ENCODE data around the gene SLC25A13.
A peak's percentile ranks its signal among the peaks of the same experiment; 100 is the strongest.
"Not testable (repeated sequence)": the region's sequence is repeated elsewhere in the genome, so short reads cannot be mapped to it uniquely, and the experiment has no call there.

Gene SLC25A13

DNA sequence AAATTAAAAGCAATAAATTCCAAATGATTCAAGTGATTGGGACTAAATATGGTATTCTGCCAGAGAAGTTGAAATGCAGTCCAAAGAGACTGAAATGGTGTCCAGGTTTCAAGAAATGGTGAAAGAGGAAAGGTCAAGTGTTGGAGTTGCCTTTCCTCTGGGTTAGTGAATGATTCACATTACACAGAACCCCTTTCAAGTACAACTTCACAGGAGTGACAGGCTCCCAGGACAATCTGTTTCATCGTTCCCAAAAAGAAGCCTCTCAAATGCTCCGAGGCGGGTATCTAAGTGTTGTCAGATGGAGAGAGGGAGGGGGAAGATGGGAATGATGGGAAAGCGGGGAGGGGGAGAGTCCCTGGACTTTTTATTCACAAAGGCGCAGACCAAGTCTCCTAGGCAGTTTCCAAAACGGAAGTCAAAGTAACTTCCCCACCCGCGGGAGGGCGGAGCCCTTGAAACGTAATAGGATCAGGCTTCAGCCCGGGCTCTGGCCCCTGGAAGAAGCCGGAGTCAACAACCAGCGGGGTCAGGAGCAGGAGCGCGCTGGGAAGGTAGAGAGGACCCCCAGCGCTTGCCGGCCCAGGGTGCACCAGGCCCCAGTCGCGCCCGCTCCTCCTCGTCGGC lies 754 bp downstream of the SLC25A13 start:
- peak; percentile 87 for DNase-seq

DNA sequence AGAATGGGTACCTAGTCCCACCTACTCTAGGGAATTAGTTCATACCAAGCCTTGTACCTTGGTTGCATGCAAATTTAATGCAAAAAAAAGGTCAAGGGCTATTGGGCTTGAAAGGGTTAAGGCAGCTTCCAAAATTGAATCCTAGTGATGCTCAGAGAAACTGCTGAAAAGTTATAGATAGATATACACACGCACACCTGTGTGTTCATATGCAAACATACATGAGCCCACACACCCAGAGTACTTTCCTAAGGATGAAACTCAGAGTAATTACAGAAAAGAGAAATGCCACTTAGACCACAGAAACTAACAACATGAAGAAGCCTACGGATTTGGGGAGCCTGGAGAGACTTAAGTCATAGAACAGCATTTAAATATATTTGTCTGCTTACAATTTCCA lies 1.5 kb downstream of the SLC25A13 start:
- DNase-seq, result no peak

DNA sequence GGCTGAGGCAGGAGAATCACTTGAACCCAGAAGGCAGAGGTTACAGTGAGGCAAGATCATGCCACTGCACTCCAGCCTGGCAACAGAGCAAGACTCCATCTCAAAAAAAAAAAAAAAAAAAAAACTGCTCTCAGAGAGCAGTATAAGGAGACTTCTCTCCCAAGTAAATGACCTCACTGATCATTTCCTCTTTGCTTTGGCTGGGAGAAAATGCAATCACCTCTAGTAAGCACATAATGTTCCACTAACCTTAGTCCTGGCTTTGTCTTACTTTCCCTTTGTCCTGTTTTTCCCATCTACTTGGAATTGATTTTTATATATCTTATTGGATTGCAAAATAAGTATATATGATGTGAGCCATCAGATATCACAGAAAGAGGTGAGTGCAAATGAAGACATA lies 2.5 kb downstream of the SLC25A13 start:
- DNase-seq, result no peak

DNA sequence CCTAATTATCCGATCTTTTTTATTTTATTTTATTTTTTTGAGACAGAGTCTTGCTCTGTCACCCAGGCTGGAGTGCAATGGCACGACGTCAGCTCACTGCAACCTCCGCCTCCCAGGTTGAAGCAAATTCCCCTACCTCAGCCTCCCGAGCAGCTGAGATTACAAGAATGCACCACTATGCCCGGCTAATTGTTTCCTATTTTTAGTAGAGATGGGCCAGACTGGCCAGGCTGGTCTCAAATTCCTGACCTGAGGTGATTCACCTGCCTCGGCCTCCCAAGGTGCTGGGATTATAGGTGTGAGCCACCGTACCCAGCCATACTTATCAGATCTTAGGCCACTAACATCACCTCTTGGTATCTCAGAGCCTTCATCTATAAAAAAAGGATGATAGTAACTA lies 4.9 kb downstream of the SLC25A13 start:
- DNase-seq, result no peak

DNA sequence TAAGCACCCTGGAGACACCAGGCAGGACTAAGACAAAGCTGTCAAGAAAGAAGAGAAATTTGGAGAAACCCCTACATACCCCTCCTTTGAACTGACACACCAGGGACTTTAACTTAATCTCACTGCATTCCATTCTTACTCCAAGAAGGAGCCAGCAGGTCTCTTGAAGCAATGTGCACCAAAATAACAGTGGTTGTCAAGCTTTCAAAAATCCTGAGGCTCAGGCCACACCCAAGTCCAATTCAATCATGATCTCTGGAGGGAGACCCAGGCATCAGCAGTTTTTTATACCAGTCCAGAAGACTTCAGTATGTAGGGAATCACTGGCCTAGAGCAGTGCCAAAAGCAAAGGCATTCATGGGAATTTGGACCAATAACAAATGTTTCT lies 6.8 kb downstream of the SLC25A13 start:
- DNase-seq, result no peak

DNA sequence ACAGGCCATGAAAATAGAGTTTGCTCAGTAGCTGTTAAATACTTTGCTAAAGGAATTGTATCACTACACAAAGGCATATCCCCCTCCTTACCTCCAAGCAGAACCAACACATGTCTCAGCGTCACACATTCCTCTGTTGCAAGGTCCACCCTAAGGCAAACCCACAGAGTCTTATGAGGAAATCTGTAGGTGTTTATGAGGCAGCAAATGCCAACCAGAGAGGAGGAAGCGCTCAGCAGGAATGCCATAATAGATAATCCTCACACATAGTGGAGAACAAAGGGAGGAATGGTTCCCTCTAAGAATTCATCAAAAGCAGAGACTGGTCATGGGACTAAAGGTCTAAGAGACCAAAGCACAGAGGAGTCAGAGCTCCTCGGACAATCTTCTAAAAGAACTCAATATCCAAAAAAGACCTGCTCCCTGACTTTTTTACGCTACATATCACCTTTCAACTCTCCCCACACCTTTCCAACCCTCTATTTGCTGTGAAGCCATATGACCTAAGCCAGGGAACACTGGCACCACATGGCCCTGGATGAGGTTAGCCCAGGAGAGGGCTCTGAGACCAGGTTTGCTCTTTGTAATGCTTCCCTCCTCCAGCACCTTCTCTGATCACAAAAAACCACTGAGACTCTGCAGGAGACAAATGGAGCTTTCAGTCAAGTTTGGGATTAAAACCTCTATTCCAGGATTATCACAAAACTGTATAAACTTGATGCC lies 7.3 kb downstream of the SLC25A13 start:
- no peak for DNase-seq

DNA sequence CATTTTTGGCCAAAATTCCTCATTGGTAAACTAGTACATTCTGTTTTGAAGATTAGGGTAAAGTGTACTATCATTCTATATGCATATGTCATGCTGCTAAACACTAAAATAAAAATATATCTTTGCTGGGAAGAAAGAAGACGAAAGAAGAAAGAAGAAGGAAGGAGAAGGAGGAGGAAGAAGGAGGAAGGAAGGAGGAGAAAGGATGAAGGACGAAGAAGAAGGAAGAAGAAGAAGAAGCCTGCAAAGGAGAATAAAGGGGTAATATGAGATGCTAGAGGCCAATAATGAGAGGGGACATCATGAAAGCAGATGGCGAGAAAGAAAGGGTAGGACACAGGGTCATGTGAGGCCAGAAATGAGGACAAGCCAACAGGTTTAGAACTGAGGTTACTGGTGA lies 8.0 kb downstream of the SLC25A13 start:
- DNase-seq, result no peak

DNA sequence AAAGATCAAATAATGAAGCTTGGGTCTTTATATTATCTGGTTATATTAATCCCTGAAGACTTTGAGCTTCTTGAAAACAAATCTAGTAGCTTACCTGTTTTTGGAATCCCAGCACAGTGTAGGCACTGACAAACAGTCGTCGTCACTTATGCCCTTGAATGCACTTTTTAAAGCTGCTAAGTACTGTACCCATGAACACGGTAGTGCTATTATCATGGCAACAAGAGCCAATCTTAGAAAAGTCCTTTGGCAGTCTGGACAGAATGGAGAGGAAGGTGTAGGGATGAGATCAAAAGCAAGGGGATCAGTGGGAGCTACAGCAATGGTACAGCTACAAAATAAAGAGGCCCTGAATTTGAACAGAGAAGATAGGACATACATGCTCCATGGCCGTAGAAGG lies 9.4 kb downstream of the SLC25A13 start:
- DNase-seq, result no peak

DNA sequence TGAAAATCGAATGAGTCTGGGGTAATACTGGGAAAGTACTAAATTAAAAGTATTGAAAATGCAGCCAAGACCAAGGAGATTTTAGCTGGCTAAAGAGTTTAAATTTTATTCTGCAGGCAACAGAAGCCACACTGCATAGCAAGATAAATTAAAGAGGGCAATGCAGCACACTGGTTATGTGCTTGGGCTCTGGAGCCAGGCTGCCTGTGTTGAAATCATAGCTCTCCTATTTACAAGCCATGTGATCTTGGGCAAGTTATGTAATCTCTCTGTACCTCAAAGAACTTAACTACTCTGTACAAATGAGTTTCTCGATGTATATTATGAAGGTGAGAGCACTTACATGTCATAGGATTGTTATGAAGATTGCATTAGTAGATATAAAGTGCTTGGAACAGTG lies 9.9 kb downstream of the SLC25A13 start:
- DNase-seq, result no peak

DNA sequence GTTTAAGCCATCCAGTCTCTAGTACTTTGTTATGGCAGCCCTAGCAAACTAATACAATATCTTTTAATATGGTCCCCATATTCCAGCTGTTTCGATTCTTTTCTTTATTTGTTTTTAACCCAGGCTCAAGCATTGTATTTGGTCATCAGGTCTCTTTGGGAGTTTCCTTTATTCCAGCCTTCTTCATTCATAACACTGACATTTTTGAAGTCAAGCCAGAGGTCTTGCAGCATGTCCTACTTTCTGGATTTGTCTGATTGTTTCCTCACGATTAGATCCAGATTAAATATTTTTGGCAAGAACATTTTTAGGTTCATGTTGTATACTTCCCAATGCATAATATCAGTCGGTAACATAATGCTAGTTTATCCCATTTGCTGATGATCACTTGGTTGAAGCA lies 11.8 kb downstream of the SLC25A13 start:
- no peak for DNase-seq

DNA sequence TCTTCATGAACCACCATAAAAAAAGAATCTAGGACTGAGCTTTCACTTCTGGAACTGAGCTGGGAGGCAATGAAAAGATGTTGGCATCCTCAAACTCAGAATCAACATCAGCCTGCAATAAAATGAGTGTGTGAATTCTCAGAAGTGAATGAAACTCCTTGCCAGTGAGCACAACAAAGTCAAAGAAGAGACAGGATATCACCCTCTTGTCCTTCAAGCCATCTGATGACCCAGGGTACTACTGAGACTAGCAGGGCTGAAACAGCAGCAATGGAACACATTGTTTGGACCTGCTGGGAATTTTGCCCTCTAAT lies 13.0 kb downstream of the SLC25A13 start:
- no peak for DNase-seq

DNA sequence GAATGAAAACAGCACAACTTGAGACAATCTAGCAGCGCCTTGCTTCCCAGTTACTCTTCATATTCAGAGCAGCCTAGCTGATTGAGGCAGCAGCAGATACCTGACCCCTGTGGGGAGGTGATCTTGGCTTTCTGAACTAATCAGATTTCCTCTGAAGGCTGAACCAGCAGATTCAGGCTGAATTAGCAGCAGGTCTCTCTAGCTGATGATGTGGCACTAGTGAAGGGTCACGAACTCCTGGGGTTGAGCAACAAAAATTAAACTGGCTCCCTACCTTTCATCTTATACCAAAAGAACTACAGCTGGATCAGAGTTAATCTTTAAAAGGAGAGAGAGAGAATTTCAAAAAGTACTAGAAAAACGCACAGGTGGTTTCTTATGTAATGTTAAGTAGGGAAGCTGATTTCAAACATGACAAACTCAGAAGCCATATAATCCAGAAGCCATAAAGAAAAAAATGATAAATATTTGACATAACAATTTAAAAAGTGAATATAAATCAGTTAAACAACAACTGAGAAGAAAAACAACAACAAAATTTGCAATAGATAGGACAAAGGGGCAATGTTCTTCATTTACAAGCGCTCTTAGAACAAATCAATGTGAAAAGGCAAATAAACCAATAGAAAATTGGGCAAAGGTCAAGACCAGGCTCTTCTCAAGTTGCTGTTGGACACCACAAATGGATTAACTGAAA lies 13.5 kb downstream of the SLC25A13 start:
- no peak for DNase-seq

DNA sequence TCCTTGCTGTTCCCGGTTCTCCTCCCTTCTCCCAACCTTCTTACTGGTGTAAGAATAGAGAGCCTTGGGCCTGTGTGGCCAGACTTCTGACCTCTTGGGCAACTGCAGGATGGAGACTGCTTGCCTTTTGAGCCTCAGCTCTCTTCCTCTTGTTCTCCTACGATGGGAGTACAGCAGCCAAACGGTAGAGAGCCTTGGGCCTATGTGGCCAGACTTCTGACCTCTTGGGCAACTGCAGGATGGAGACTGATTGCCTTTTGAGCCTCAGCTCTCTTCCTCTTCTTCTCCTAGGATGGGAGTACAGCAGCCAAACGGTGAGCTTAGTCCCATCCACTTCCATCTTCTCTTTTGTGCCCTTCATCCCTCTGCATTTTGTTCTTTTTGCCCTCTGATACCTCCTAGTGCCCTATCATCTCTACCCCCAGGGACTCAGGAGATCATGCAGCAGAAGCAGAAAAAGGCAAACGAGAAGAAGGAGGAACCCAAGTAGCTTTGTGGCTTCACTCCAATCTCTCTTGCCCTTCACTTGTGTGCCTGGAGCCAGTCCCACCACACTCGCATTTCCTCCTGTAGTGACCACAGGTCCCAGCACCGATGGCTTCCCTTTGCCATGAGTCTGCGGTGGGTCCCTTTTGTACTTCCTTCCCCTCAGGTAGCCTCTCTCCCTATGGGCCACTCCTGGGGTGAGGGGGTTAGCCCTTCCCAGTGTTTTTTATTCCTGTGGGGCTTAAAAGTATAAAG lies 15.3 kb downstream of the SLC25A13 start:
- DNase-seq, result no peak

DNA sequence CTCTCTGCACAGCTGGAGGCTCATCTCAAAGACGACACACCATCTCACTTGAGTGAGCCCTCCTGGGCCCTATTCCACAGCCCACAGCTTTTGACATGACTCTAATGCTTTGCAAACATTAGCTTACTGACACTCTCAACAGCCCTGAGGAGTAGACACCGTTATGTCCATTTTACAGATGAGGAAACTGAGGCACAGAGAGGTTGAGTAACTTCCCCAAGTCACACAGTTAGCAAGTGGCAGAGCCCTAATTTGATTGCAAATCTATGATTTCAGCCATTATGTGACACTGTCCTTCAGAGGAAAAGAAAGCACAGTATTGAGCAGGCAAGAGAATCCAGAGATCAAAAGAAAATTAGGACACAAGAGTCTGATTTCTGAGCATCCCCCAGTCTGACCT lies 16.0 kb downstream of the SLC25A13 start:
- no peak for DNase-seq

DNA sequence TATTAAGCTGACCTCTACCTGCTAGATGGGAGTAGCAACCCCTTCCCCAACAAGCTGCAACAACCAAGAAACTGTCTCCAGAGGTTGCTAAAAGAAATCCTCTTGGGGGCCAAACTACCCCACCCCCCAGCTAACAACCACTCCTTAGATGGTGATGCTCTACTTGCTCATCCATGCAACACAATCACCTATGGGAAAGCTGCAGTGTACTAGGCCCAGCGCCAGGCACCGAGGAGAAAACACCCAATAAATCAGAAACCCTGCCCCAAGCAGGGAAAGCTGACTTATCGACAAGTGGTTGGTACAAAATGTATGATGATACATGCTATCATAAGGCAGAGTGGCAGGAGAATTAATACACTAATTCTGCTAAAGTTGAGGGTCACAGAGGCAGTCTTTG lies 17.3 kb downstream of the SLC25A13 start:
- DNase-seq, result no peak

DNA sequence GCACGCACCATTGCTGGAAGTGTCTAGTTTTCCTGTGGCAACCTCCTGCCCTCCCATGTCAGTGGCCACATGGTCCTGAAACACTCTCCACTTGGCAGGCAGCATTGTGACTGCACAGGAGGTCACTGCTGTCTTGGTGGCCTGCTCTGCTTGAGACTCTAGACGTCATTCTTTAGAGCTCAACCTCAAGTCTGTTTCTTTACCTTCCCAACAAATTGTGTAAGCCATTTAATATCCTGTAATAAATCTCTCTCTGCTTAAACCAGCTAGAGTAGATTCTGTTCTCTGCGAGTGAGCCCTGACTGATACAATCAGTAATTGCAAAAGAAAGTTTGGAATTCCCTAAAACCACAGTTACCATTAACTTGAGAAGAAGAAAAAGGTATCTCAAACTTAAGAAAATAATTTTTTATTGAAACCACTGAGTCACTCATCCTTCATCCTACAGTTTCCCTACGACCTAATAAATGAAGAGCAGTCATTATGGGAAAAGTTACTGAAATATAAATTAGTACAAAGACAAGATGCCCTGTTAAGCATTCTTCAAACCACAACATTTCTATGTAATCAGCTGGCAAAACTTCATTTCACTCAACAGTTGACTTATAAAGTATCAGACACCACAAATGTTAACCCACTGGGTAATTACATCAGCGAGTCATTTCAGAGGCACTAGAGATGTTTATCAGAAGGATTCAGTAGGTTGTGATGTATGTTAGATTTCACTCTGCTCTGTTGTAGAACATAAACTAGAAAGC lies 18.0 kb downstream of the SLC25A13 start:
- no peak for DNase-seq

DNA sequence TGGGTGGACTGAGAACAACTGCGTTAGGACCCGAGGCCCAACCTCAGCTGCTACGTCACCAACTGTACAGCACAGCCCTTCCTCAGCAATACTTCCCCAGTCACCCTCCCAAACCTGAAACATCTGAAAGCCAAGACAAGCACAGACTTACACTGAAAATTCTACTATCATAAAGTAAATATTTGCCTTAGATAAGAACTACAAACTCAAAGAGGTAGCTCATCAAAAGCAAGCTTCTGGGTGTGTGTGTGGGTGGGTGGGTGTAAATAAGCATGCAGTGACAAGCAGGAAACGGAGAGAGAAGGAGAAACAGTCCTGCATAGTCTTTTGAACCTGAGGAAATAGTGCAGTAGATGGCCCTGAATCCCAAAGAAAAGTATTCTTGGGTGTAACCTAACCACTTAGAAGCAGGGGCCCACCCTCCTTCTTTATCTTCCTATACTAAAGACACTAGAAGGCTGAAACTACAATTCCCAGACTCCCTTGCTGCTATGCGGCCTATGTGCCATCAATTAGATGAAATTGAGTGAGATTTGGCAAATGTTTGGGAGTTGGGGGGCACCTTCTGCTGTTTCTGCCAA lies 18.7 kb downstream of the SLC25A13 start:
- DNase-seq, result peak; percentile 36

DNA sequence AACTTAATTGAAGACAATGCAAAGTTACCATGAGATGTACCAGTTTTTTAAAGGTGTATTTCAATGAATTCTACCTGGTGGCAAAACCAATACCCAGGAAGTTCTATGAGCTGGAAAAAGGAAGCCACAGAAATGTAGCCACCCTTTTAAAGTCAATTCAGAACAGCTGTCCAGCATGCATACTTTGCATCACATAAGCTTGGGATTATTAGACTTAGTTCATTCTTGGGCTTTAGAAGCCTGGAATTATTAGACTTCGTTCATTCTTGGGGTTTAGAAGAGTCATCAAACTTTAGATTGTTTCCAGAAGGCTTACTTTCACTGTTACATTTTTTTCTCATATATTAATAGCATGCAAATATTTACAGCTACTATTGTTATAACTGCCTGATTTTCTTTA lies 20.9 kb downstream of the SLC25A13 start:
- no peak for DNase-seq

DNA sequence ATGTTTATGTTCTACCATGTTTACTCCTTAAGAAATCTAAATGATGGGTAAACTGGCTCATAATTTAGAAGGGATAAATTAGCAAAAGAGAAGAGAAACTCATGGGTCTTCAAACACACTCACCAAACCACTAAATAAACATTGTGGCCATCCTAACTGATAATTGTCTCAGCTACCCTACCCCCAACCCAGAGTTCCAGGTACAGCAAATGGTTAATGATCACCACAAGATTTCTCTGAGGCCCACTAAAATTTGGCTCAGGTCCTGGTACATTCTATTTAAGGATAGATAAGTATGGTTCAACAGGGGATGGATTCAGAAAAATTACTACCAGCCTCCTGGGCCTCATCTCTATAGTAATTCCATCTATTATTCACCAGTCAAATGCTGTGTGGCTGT lies 21.4 kb downstream of the SLC25A13 start:
- no peak for DNase-seq

DNA sequence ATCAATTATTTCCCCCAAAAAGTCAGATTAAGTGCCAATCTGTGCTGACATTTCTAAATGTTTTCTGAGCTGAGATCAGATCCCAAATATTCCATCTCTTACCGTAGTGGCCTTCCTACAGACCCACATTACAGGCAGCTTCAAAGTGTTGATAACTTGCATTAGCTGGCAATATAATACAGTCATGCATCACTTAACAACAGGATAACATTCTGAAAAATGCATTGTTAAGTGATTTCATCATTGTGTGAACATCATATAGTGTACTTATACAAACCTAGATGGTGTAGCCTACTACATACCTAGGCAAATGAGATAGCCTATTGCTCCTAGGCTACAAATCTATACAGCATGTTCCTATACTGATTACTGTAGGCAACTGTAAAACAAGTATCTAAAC lies 22.4 kb downstream of the SLC25A13 start:
- DNase-seq, result no peak

DNA sequence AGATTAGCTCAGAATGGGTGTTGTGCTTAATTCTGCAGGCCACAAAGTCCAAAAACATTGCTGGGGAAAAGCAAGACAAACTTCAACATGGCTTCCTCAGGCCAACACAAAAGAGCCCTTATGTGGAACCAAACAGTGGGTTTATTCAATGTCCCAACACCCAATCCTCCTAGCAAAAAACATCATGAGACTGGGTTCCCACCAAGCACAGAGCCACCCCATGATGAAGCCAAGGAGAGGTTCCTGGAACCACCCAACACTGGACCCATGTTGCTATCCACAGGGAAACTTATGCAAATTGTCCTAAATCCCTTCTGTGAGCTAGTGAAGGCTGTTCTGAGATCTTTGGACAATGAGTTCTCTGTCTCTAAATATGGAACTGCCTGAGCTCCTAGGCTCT lies 24.0 kb downstream of the SLC25A13 start:
- DNase-seq, result no peak

DNA sequence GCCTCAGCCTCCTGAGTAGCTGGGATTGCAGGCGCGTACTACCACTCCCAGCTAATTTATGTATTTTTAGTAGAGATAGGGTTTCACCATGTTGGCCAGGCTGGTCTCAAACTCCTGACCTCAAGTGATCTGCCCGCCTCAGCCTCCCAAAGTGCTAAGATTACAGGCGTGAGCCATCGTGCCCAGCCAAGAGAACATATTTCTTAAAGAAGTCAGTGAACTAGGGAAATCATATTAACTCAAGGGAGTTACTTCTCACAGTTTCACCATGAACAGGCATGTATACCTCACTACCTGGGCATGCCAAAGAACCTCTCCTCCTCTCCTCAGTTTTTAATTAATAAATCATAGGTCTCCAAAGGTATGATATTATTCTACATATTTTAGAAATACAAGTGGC lies 24.5 kb downstream of the SLC25A13 start:
- not testable (repeated sequence) for DNase-seq

DNA sequence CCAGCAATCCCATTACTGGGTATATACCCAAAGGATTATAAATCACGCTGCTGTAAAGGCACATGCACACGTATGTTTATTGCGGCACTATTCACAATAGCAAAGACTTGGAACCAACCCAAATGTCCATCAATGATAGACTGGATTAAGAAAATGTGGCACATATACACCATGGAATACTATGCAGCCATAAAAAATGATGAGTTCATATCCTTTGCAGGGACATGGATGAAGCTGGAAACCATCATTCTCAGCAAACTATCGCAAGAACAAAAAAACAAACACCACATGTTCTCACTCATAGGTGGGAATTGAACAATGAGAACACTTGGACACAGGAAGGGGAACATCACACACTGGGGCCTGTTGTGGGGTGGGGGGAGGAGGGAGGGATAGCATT lies 28.0 kb downstream of the SLC25A13 start:
- DNase-seq, result not testable (repeated sequence)

Data from DMS53 (cell line).